H9 (cell line): ENCODE measurements around the gene EHD2. TPM values are rescaled to one million over a fixed set of nuclear protein-coding genes. Genes with fewer than 3 reads are reported as not detected.

Experiments used
- DNase-seq: peaks from one replicate; pipeline ENCODE4 v3.0.0-alpha.2; 2017
- H2AFZ ChIP-seq: one replicate; pipeline ENCODE4 v1.6.1; 2013; ENCODE audit warnings: mild to moderate bottlenecking, low read length, control low read depth, moderate library complexity
- H2AK5ac ChIP-seq: 2 replicates; pipeline ENCODE4 v1.6.1; 2013; ENCODE audit warnings: low read length, control low read depth, mixed read lengths; ENCODE audit not compliant: insufficient read length
- H2BK120ac ChIP-seq: one replicate; pipeline ENCODE4 v1.6.1; 2013; ENCODE audit warnings: low read depth, mild to moderate bottlenecking, low read length, control low read depth, inconsistent platforms; ENCODE audit not compliant: poor library complexity, severe bottlenecking
- H2BK12ac ChIP-seq: 2 replicates; pipeline ENCODE4 v1.6.1; 2013; ENCODE audit warnings: low read length, control low read depth, mixed read lengths, low read depth; ENCODE audit not compliant: insufficient read length
- H2BK15ac ChIP-seq: 2 replicates; pipeline ENCODE4 v1.6.1; 2013; ENCODE audit warnings: low read depth, low read length, control low read depth
- H2BK20ac ChIP-seq: one replicate; pipeline ENCODE4 v1.6.1; 2013; ENCODE audit warnings: low read depth, mild to moderate bottlenecking, low read length, control low read depth, inconsistent platforms; ENCODE audit not compliant: poor library complexity, severe bottlenecking
- H2BK5ac ChIP-seq: 2 replicates; pipeline ENCODE4 v1.6.1; 2013; ENCODE audit warnings: low read length, control low read depth, mixed read lengths; ENCODE audit not compliant: insufficient read length
- H3K14ac ChIP-seq: 2 replicates; pipeline ENCODE4 v1.6.1; 2013; ENCODE audit warnings: low read length, control low read depth; ENCODE audit not compliant: insufficient read depth
- H3K18ac ChIP-seq: 2 replicates; pipeline ENCODE4 v1.6.1; 2013; ENCODE audit warnings: low read depth, mild to moderate bottlenecking, mixed read lengths, low read length, control low read depth; ENCODE audit not compliant: insufficient read length
- H3K23ac ChIP-seq: 2 replicates; pipeline ENCODE4 v1.6.1; 2013; ENCODE audit warnings: low read length, control low read depth, mixed read lengths, low read depth; ENCODE audit not compliant: insufficient read length
- H3K23me2 ChIP-seq: 2 replicates; pipeline ENCODE4 v1.6.1; 2013; ENCODE audit warnings: low read depth, mild to moderate bottlenecking, mixed read lengths, low read length, control low read depth; ENCODE audit not compliant: insufficient read length, poor library complexity, severe bottlenecking
- H3K27ac ChIP-seq: 2 replicates; pipeline ENCODE4 v1.5.1; 2013; ENCODE audit warnings: low read length, control low read depth, mixed read lengths, low read depth; ENCODE audit not compliant: insufficient read length
- H3K27me3 ChIP-seq: 2 replicates; pipeline ENCODE4 v1.6.1; 2013; ENCODE audit warnings: low read length, control low read depth, inconsistent platforms; ENCODE audit not compliant: insufficient read depth
- H3K4ac ChIP-seq: 2 replicates; pipeline ENCODE4 v1.6.1; 2013; ENCODE audit warnings: low read depth, mild to moderate bottlenecking, control low read depth, inconsistent platforms, low read length, moderate library complexity
- H3K4me1 ChIP-seq: 2 replicates; pipeline ENCODE4 v1.6.1; 2013; ENCODE audit warnings: low read length, control low read depth, inconsistent platforms; ENCODE audit not compliant: insufficient read depth
- H3K4me2 ChIP-seq: 2 replicates; pipeline ENCODE4 v1.6.1; 2013; ENCODE audit warnings: low read length, control low read depth, mixed read lengths; ENCODE audit not compliant: insufficient read length, insufficient read depth
- H3K56ac ChIP-seq: 2 replicates; pipeline ENCODE4 v1.6.1; 2013; ENCODE audit warnings: low read depth, mild to moderate bottlenecking, mixed read lengths, low read length, control low read depth; ENCODE audit not compliant: insufficient read length
- H3K79me1 ChIP-seq: 2 replicates; pipeline ENCODE4 v1.6.1; 2013; ENCODE audit warnings: low read depth, mild to moderate bottlenecking, moderate library complexity, low read length, control low read depth, inconsistent platforms; ENCODE audit not compliant: insufficient read depth, poor library complexity, severe bottlenecking
- H3K79me2 ChIP-seq: 2 replicates; pipeline ENCODE4 v1.6.1; 2013; ENCODE audit warnings: low read length, control low read depth, inconsistent platforms; ENCODE audit not compliant: insufficient read depth
- H3K9ac ChIP-seq: 2 replicates; pipeline ENCODE4 v1.6.1; 2013; ENCODE audit warnings: low read length, control low read depth, mixed read lengths; ENCODE audit not compliant: insufficient read length; ENCODE audit errors: extremely low read depth
- H3K9me3 ChIP-seq: one replicate; pipeline ENCODE4 v1.6.1; 2013; ENCODE audit warnings: low read depth, low read length, inconsistent platforms; ENCODE audit not compliant: control insufficient read depth
- H3T11ph ChIP-seq: one replicate; pipeline ENCODE4 v1.6.1; 2013; ENCODE audit warnings: mild to moderate bottlenecking, low read length, control low read depth, inconsistent platforms
- H4K20me1 ChIP-seq: one replicate; pipeline ENCODE4 v1.6.1; 2013; ENCODE audit not compliant: control insufficient read depth, insufficient read length, insufficient read depth
- H4K5ac ChIP-seq: 2 replicates; pipeline ENCODE4 v1.6.1; 2013; ENCODE audit warnings: low read depth, mild to moderate bottlenecking, mixed read lengths, low read length, control low read depth; ENCODE audit not compliant: insufficient read length
- H4K8ac ChIP-seq: replicated peaks from 2 replicates; pipeline ENCODE4 v1.6.1; 2013; ENCODE audit warnings: low read length, control low read depth, mixed read lengths, low read depth; ENCODE audit not compliant: insufficient read length
- H4K91ac ChIP-seq: 2 replicates; pipeline ENCODE4 v1.6.1; 2013; ENCODE audit warnings: low read depth, mild to moderate bottlenecking, moderate library complexity, mixed read lengths, low read length, control low read depth; ENCODE audit not compliant: insufficient read length
- H3K27ac Mint-ChIP-seq, 3 experiments: 2 replicates in 2 of 3; 3 replicates in 1 of 3; pipeline ENCODE4 v1.8.0; 2020 to 2021; ENCODE audit warnings: mixed read lengths in 3 of 3, mild to moderate bottlenecking in 1 of 3, moderate library complexity in 1 of 3
- H3K27me3 Mint-ChIP-seq: 2 replicates; pipeline ENCODE4 v1.8.0; 2021; ENCODE audit warnings: low read depth, mild to moderate bottlenecking, moderate library complexity, mixed read lengths
- H3K36me3 Mint-ChIP-seq, 3 experiments: 2 replicates in 2 of 3; 3 replicates in 1 of 3; pipeline ENCODE4 v1.8.0; 2020 to 2021; ENCODE audit warnings: low read depth in 3 of 3, mixed read lengths in 3 of 3; ENCODE audit not compliant: insufficient read depth in 1 of 3
- H3K4me1 Mint-ChIP-seq, 2 experiments: 2 replicates each; pipeline ENCODE4 v1.8.0; 2020; ENCODE audit warnings: mixed read lengths in 2 of 2
- H3K4me3 Mint-ChIP-seq, 2 experiments: 2 replicates in 1 of 2; 3 replicates in 1 of 2; pipeline ENCODE4 v1.8.0; 2020 to 2021; ENCODE audit warnings: mild to moderate bottlenecking in 2 of 2, mixed read lengths in 2 of 2, moderate library complexity in 1 of 2
- H3K9me3 Mint-ChIP-seq, 2 experiments: 2 replicates in 1 of 2; 3 replicates in 1 of 2; pipeline ENCODE4 v1.8.0; 2020; ENCODE audit warnings: mild to moderate bottlenecking in 2 of 2, mixed read lengths in 2 of 2, moderate library complexity in 1 of 2
- CTCF ChIP-seq: fragments of 200-600 bp; sonication (generic); conservative IDR thresholded peaks from 3 replicates; pipeline ENCODE4 v1.8.0; 2021; ENCODE audit warnings: antibody characterized with exemption, mild to moderate bottlenecking
- WGBS: extraction: QIAGEN DNeasy Blood & Tissue Kit; methylation state at CpG from one replicate; pipeline ENCODE4 v1.1.7; 2013; ENCODE audit warnings: missing lambda C conversion rate, low lambda C conversion rate, mixed read lengths; ENCODE audit not compliant: insufficient read length; ENCODE audit errors: extremely low coverage; 5-methylcytosine and 5-hydroxymethylcytosine counted together
- total RNA-seq: library from RNA; stranded (reverse); gene quantifications from 2 replicates; pipeline ENCODE4 v1.2.1, GENCODE V29; 2021

EHD2 gene
- total RNA-seq, 1 experiment from 2014 or later: 19.7 TPM

- no peaks in the 10 kb centered on the region for H3K23me2 ChIP-seq
- no peak overlapping the region for H3K23ac ChIP-seq
- no peak overlapping the region for H4K8ac ChIP-seq
- H3T11ph ChIP-seq: no peak overlapping the region
- H2BK5ac ChIP-seq: no peak overlapping the region
- no peaks in the 10 kb centered on the region for H3K27me3 ChIP-seq
- H2AK5ac ChIP-seq: no peak overlapping the region
- H2BK12ac ChIP-seq: no peak overlapping the region
- no peaks in the 10 kb centered on the region for H3K27me3 Mint-ChIP-seq
- H3K14ac ChIP-seq: no peak overlapping the region
- H4K91ac ChIP-seq: no peak overlapping the region
- H3K79me2 ChIP-seq: no peaks in the 10 kb centered on the region
- H2BK120ac ChIP-seq: no peak overlapping the region
- no peak for TF ChIP-seq CTCF
- no peak overlapping the region for H3K27ac ChIP-seq
- no peak overlapping the region for H2BK15ac ChIP-seq
- no peak overlapping the region for H3K56ac ChIP-seq
- no peak overlapping the region for H3K4ac ChIP-seq
- H4K5ac ChIP-seq: no peak overlapping the region
- H3K4me3 Mint-ChIP-seq: no peak overlapping the region
- no peak overlapping the region for H2BK20ac ChIP-seq
- no peaks in the 10 kb centered on the region for H3K79me1 ChIP-seq
- H3K9me3 ChIP-seq: no peaks in the 10 kb centered on the region
- H3K27ac Mint-ChIP-seq: no peak overlapping the region
- H3K9me3 Mint-ChIP-seq: 0 out of 5 replicates have a peak, but pooled peaks cover 0 to 3% of the 10 kb centered on the region in 2 experiments
- DNase-seq: no peak
- no peaks in the 10 kb centered on the region for H3K4me1 Mint-ChIP-seq
- H3K36me3 Mint-ChIP-seq: peaks cover 50 to 69% (median 69%) of the 10 kb centered on the region in 3 experiments
- no peak overlapping the region for H3K4me2 ChIP-seq
- no CpG with 5 or more reads among the region's 12 CpGs for WGBS
- H3K18ac ChIP-seq: no peak overlapping the region
- H3K9ac ChIP-seq: no peak overlapping the region
- no peaks in the 10 kb centered on the region for H4K20me1 ChIP-seq
- no peak overlapping the region for H2AFZ ChIP-seq
- no peaks in the 10 kb centered on the region for H3K4me1 ChIP-seq
Observed at GRCh38 chr19:47756627-47756929, 43.4 kb downstream of the EHD2 start.
